Lung (tissue), 12 donors: ENCODE results near the gene KMT2C. TPM values are rescaled to one million over a fixed set of nuclear protein-coding genes. Genes with fewer than 3 reads are reported as not detected.

ENCODE experiments used
- ATAC-seq: fragments of 200-7000 bp; cut with Tn5 transposase; one replicate; pipeline ENCODE4 v1.9.1; 2020; ENCODE audit warnings: moderate number of reproducible peaks; ENCODE audit not compliant: insufficient read depth, low FRiP score
- DNase-seq, 3 donors: peaks; one replicate each; pipeline ENCODE4 v3.0.0-alpha.2; 2013 to 2017
- H3K27ac ChIP-seq, 2 donors: one replicate each; pipeline ENCODE4 v1.5.1; 2013; ENCODE audit warnings: mild to moderate bottlenecking in 2 of 2, moderate library complexity in 2 of 2, control low read depth in 1 of 2, inconsistent platforms in 1 of 2, low read depth in 1 of 2, low read length in 1 of 2
- H3K27me3 ChIP-seq, 3 donors: one replicate each; pipeline ENCODE4 v1.5.1; 2013; ENCODE audit warnings: low read length in 2 of 3; ENCODE audit not compliant: control insufficient read depth in 3 of 3, insufficient read depth in 3 of 3
- H3K36me3 ChIP-seq, 4 donors: one replicate each; pipeline ENCODE4 v1.5.1; 2013; ENCODE audit warnings: low read length in 4 of 4, mild to moderate bottlenecking in 1 of 4, moderate library complexity in 1 of 4; ENCODE audit not compliant: control insufficient read depth in 4 of 4, insufficient read depth in 4 of 4
- H3K4me1 ChIP-seq, 5 donors: one replicate each; pipeline ENCODE4 v1.5.1; 2013; ENCODE audit warnings: low read length in 5 of 5, mild to moderate bottlenecking in 2 of 5, moderate library complexity in 1 of 5; ENCODE audit not compliant: control insufficient read depth in 5 of 5, insufficient read depth in 5 of 5
- H3K4me3 ChIP-seq: one replicate; pipeline ENCODE4 v1.5.1; 2013; ENCODE audit warnings: mild to moderate bottlenecking, control low read depth, moderate library complexity
- H3K9ac ChIP-seq, 2 donors: one replicate each; pipeline ENCODE4 v1.5.1; 2013; ENCODE audit warnings: low read length in 2 of 2, control low read depth in 1 of 2; ENCODE audit not compliant: insufficient read depth in 1 of 2
- H3K9me3 ChIP-seq, 4 donors: one replicate each; pipeline ENCODE4 v1.5.1; 2013; ENCODE audit warnings: low read length in 3 of 4, mild to moderate bottlenecking in 1 of 4, moderate library complexity in 1 of 4; ENCODE audit not compliant: control insufficient read depth in 4 of 4, insufficient read depth in 3 of 4
- CTCF ChIP-seq: IDR thresholded peaks from 2 replicates; pipeline ENCODE4 v1.5.1; 2012; ENCODE audit warnings: mild to moderate bottlenecking; ENCODE audit errors: control extremely low read depth, extremely low read depth
- WGBS, 2 donors: extraction: QIAGEN DNeasy Blood & Tissue Kit; methylation state at CpG; one replicate each; pipeline ENCODE4 v1.1.7; 2013; 5-methylcytosine and 5-hydroxymethylcytosine counted together
- polyA plus RNA-seq, 2 donors: library from polyadenylated mRNA; stranded (reverse); fragments of 200-250 nt; gene quantifications; one replicate each; pipeline ENCODE4 v1.2.1, GENCODE V29; 2013
- total RNA-seq, 2 donors: library from RNA; depleted of rRNA in 1 of 2; stranded (reverse); fragments of >200 nt in 1 of 2; gene quantifications; one replicate each; pipeline ENCODE4 v1.2.1, GENCODE V29; 2014 to 2021
- donor health status: control.
- donor health status: control.
- donor health status: Bipolar disorder and iron deficiency.
- donor health status: healthy.
- donor health status: DM: yes; HTN: yes; CAD: no.

The KMT2C gene
- total and polyA plus RNA-seq, 4 donors, result 10.2 to 115 (median 52.3) TPM

- no peak overlapping the region for H3K4me3 ChIP-seq
- ATAC-seq (no peak), DNase-seq (no peak)
- H3K9me3 ChIP-seq, result peaks cover 0 to 6% (median 1%) of the 10 kb centered on the region in 4 donors
- no peak overlapping the region for H3K9ac ChIP-seq
- H3K27me3 ChIP-seq, result no peaks in the 10 kb centered on the region
- TF ChIP-seq CTCF, result no peak
- no peak overlapping the region for H3K27ac ChIP-seq
- no peaks in the 10 kb centered on the region for H3K4me1 ChIP-seq
- peaks cover 27 to 56% (median 42%) of the 10 kb centered on the region in 4 donors for H3K36me3 ChIP-seq
- WGBS, 2 donors, result 95 to 99% methylated on average over 6 of the region's 6 CpGs
These were observed 315.6 kb downstream of the KMT2C start for GRCh38 chr7:152120210-152120609.

GRCh38 chr7:152117356-152117755 is 318.4 kb downstream of the KMT2C start:
- Histone ChIP-seq H3K36me3 (peaks cover 27 to 47% (median 39%) of the 10 kb centered on the region in 4 donors), H3K9me3 (peaks cover 0 to 2% (median 0%) of the 10 kb centered on the region in 4 donors), H3K27ac (no peak overlapping the region), H3K9ac (no peak overlapping the region), H3K4me1 (no peaks in the 10 kb centered on the region), H3K4me3 (no peak overlapping the region), H3K27me3 (no peaks in the 10 kb centered on the region)
- no peak for TF ChIP-seq CTCF
- no peak for DNase-seq
- ATAC-seq, result no peak
- WGBS, 2 donors, result 94 to 99% methylated on average over 8 of the region's 8 CpGs

DNA sequence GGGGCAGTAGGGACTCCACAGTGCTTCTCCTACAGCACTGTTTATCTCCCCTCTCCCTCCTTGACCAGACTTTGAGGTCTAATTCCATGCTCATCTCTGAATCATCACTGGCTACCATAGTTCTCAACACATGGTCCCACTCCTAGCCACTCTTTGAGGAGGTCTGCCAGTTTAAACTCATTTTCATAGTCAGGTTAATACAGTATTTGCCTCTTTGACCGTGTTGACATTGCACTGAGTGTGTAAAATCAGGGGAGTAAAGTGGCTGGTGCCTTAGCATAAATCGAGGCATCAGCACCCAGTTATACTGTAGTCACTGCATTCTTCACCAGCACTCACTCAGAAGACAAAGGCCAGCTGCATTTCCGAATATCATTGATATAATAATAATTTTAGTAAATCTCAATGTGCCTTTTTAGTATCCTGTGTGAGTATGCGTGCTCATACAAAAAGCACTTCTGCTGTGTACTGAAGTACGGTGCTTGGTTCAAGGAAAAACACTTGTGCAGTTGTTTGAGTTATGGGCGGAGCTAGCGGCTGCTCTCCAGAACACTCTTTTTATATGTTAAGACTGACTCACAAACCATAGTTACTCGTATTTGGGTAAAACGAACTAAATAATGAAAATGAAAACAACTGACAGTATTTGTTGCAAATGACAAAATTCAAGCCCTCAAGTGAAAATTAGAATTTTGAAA is 320.6 kb downstream of the KMT2C start:
- Histone ChIP-seq H3K9me3 (peaks cover 0 to 2% (median 0%) of the 10 kb centered on the region in 4 donors), H3K36me3 (peaks cover 17 to 41% (median 31%) of the 10 kb centered on the region in 4 donors), H3K4me3 (no peak overlapping the region), H3K27me3 (no peaks in the 10 kb centered on the region), H3K27ac (peak overlapping the region in 1 of 2 donors; percentile 42), H3K9ac (no peak overlapping the region), H3K4me1 (no peaks in the 10 kb centered on the region)
- WGBS, 2 donors, result 74 to 91% methylated on average over 9 of the region's 9 CpGs
- peak; percentile 49 for ATAC-seq
- TF ChIP-seq CTCF, result no peak
- peak in 1 of 3 donors; percentile 43 for DNase-seq
